Tibial nerve (tissue), 3 donors: ENCODE measurements around the gene PLD2.

Source experiments
- EP300 ChIP-seq, 2 donors: sonication (generic); formaldehyde crosslinking; IDR thresholded peaks; one replicate each; pipeline ENCODE4 v1.6.1; 2017; ENCODE audit warnings: antibody characterized with exemption in 2 of 2, mild to moderate bottlenecking in 1 of 2
- POLR2A ChIP-seq, 2 donors: fragments of 450-650 bp; IDR thresholded peaks; one replicate each; pipeline ENCODE4 v1.6.1; 2017; ENCODE audit warnings: antibody characterized with exemption in 2 of 2, mild to moderate bottlenecking in 2 of 2, moderate library complexity in 2 of 2

- TF ChIP-seq EP300 (IDR thresholded peaks at IDR 0.05) (no peak), POLR2A (IDR thresholded peaks at IDR 0.05) (no peak)
Measured at GRCh38 chr17:4837471-4838308, 30.7 kb downstream of the PLD2 start.
